ENCODE measurements around the gene HOXC9.
A peak's percentile ranks its signal among the peaks of the same experiment; 100 is the strongest.

HOXC9 gene

DNA sequence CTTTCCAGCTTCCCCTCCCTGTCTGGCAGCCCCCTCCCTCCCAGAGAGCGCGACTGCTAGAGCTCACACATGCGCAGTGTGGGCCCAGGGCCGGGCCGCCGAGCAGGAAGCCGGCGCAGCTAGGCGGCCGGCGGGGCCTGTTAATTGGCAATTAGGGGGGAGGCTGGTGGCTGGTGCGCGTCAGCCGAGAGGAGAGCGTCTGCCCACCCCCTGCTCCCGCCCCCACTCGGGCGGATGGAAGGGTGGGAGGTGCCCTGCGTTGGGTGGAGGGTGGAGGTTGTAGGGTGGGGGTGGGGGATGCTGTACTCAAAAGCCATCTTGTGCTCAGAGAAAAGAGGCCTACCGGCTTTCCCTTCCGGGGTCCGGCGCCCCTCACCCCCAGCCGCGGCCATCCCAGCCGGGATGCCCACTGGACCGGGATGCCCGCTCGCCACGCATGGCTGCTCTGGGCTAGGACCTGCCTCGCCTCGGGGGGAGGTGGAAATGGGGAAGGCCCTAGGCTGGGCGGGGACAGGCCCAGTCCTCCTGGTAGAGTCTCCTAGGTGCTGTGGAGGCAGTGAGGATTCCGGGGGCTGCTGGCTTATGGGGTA, 18.0 kb downstream of the HOXC9 start:
- peak overlapping the region; percentile 73 for H3K4me2 ChIP-seq (ENCODE audit: insufficient read depth, low read length)
- ATAC-seq (ENCODE audit: insufficient read depth, low read depth) (peak; percentile 92), DNase-seq (peak; percentile 98)
- H3K27ac ChIP-seq (ENCODE audit: low read length) = peak overlapping the region; percentile 95
- no peaks in the 10 kb centered on the region for H3K36me3 ChIP-seq (ENCODE audit: insufficient read depth, low read length)
- peak overlapping the region; percentile 87 for H3K9ac ChIP-seq (ENCODE audit: low read depth, low read length)
- TF ChIP-seq, protein P1, sequence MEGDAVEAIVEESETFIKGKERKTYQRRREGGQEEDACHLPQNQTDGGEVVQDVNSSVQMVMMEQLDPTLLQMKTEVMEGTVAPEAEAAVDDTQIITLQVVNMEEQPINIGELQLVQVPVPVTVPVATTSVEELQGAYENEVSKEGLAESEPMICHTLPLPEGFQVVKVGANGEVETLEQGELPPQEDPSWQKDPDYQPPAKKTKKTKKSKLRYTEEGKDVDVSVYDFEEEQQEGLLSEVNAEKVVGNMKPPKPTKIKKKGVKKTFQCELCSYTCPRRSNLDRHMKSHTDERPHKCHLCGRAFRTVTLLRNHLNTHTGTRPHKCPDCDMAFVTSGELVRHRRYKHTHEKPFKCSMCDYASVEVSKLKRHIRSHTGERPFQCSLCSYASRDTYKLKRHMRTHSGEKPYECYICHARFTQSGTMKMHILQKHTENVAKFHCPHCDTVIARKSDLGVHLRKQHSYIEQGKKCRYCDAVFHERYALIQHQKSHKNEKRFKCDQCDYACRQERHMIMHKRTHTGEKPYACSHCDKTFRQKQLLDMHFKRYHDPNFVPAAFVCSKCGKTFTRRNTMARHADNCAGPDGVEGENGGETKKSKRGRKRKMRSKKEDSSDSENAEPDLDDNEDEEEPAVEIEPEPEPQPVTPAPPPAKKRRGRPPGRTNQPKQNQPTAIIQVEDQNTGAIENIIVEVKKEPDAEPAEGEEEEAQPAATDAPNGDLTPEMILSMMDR (IDR thresholded peaks at IDR 0.05; ENCODE audit: borderline replicate concordance, extremely low read depth, low read length, poor library complexity, severe bottlenecking) = no peak
- no peak for TF ChIP-seq EZH2 (IDR thresholded peaks at IDR 0.05; ENCODE audit: borderline replicate concordance, low read depth, low read length, severe bottlenecking)
- peak overlapping the region; percentile 94 for H2AFZ ChIP-seq (ENCODE audit: low read depth, low read length)
- no peaks in the 10 kb centered on the region for H4K20me1 ChIP-seq (ENCODE audit: insufficient read depth, low read length)
- peak overlapping the region; percentile 39 to 63; a peak in 3 of 4 replicates for H3K4me3 ChIP-seq (ENCODE audit: low read depth in 1 of 2, low read length in 2 of 2)
- H3K4me1 ChIP-seq (ENCODE audit: insufficient read depth, low read length) = peaks cover 17% of the 10 kb centered on the region
- H3K9me3 ChIP-seq (ENCODE audit: insufficient read depth, low read length, severe bottlenecking) = no peaks in the 10 kb centered on the region
- 0 out of 2 replicates have a peak, but pooled peaks cover 3% of the 10 kb centered on the region for H3K79me2 ChIP-seq (ENCODE audit: insufficient read depth, low read length)
- H3K27me3 ChIP-seq (ENCODE audit: insufficient read depth, low read length, poor library complexity) = peaks cover 44% of the 10 kb centered on the region

DNA sequence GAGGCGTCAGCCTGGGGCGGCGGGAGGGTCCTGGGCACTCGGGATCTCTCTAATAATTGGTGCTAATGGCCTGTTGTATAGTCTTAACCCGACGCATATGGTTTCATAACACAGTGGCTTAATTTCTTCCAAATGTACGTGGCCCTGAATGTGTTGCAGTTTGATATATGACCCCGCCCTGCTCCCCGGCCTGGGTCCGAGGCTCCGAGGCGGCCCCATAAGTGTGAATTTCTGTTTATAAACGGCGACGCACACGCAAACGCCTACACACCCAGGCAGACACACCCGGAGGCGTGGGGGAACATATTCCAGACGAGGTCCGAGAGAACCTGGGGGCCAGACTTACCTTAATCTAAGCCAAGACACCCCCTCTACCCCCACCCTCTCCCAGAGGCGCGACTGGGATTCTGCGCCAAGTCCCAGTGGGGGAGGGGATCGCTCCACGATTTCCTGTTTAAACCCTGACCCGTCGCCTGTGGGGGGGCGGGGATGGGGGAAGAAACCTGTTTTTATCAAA, 18.6 kb downstream of the HOXC9 start:
- DNase-seq (no peak), ATAC-seq (ENCODE audit: insufficient read depth, low read depth) (no peak)
- no peaks in the 10 kb centered on the region for H3K36me3 ChIP-seq (ENCODE audit: insufficient read depth, low read length)
- TF ChIP-seq EZH2 (IDR thresholded peaks at IDR 0.05; ENCODE audit: borderline replicate concordance, low read depth, low read length, severe bottlenecking) = no peak
- TF ChIP-seq, protein P1 (IDR thresholded peaks at IDR 0.05; ENCODE audit: borderline replicate concordance, extremely low read depth, low read length, poor library complexity, severe bottlenecking) = no peak
- H3K79me2 ChIP-seq (ENCODE audit: insufficient read depth, low read length) = 0 out of 2 replicates have a peak, but pooled peaks cover 3% of the 10 kb centered on the region
- H3K4me1 ChIP-seq (ENCODE audit: insufficient read depth, low read length) = peaks cover 17% of the 10 kb centered on the region
- H3K27me3 ChIP-seq (ENCODE audit: insufficient read depth, low read length, poor library complexity) = peaks cover 44% of the 10 kb centered on the region
- peak overlapping the region; percentile 87 for H3K9ac ChIP-seq (ENCODE audit: low read depth, low read length)
- peak overlapping the region; percentile 94 for H2AFZ ChIP-seq (ENCODE audit: low read depth, low read length)
- peak overlapping the region; percentile 95 for H3K27ac ChIP-seq (ENCODE audit: low read length)
- H4K20me1 ChIP-seq (ENCODE audit: insufficient read depth, low read length) = no peaks in the 10 kb centered on the region
- no peaks in the 10 kb centered on the region for H3K9me3 ChIP-seq (ENCODE audit: insufficient read depth, low read length, severe bottlenecking)
- peak overlapping the region; percentile 73 for H3K4me2 ChIP-seq (ENCODE audit: insufficient read depth, low read length)
- peak overlapping the region; percentile 39 to 63; a peak in 3 of 4 replicates for H3K4me3 ChIP-seq (ENCODE audit: low read depth in 1 of 2, low read length in 2 of 2)

DNA sequence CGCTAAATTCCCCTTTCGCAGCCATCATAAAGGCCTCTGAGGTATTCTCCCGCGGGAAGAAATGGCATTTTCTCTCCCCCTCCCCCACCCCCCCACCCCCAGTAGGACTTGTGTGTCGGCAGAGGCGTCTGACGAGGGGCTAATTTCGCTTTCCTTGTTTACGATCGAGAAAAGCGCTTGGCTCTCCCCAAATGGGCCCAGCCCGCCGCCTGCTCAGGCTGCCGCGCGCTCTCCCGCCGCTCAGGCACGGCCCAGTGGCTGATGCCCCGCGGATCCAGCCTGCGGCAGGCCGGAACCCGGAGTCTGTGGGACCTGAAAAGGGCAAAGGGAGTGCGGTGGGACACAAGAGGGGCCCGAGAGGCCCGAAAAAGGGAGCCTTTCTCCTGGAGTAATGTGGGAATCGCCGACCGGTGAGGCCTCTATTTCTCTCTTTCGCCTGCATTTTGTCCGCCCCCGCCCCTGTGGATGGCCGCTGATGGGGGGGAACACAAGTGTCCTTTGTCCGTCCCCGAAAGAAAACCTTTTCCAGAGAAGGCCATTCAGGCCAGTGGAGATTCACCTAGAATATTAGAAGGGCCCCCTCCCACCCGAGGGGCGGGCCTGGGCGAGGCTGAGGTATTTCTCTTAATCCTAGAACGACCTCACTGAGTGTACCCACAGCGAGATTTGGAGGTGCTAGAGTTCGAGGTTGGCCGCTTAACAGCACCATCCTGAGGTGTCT, 19.3 kb downstream of the HOXC9 start:
- DNase-seq (no peak), ATAC-seq (ENCODE audit: insufficient read depth, low read depth) (no peak)
- H3K9me3 ChIP-seq (ENCODE audit: insufficient read depth, low read length, severe bottlenecking) = no peaks in the 10 kb centered on the region
- H3K4me3 ChIP-seq (ENCODE audit: low read depth in 1 of 2, low read length in 2 of 2) = no peak overlapping the region
- peaks cover 46% of the 10 kb centered on the region for H3K27me3 ChIP-seq (ENCODE audit: insufficient read depth, low read length, poor library complexity)
- H4K20me1 ChIP-seq (ENCODE audit: insufficient read depth, low read length) = no peaks in the 10 kb centered on the region
- no peaks in the 10 kb centered on the region for H3K36me3 ChIP-seq (ENCODE audit: insufficient read depth, low read length)
- H3K9ac ChIP-seq (ENCODE audit: low read depth, low read length) = no peak overlapping the region
- peaks cover 17% of the 10 kb centered on the region for H3K4me1 ChIP-seq (ENCODE audit: insufficient read depth, low read length)
- 0 out of 2 replicates have a peak, but pooled peaks cover 3% of the 10 kb centered on the region for H3K79me2 ChIP-seq (ENCODE audit: insufficient read depth, low read length)
- no peak overlapping the region for H3K27ac ChIP-seq (ENCODE audit: low read length)
- no peak overlapping the region for H2AFZ ChIP-seq (ENCODE audit: low read depth, low read length)
- no peak overlapping the region for H3K4me2 ChIP-seq (ENCODE audit: insufficient read depth, low read length)
- no peak for TF ChIP-seq EZH2 (IDR thresholded peaks at IDR 0.05; ENCODE audit: borderline replicate concordance, low read depth, low read length, severe bottlenecking)
- TF ChIP-seq, protein P1 (IDR thresholded peaks at IDR 0.05; ENCODE audit: borderline replicate concordance, extremely low read depth, low read length, poor library complexity, severe bottlenecking) = no peak
